ENCODE measurements around the gene MAP4K4.

DNA sequence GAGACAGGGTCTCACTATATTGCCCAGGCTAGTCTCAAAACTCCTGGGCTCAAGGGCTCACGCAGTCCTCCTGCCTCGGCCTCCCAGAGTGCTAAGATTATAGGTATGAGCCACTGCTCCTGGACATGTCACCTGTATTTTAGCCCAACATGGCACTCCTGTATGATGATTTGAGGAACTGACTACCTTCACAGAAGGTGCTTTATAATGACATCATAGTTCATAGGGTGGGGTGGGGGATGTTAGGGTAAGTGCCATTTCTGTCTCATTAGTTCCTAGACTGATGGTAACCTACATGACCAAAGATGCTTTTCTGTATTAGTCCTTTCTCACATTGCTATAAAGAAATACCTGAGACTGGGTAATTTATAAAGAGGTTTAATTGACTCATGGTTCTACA is 109.7 kb downstream of the MAP4K4 start:
- TF ChIP-seq POLR2A (IDR thresholded peaks at IDR 0.05): no peak
- TF ChIP-seq, protein P1, sequence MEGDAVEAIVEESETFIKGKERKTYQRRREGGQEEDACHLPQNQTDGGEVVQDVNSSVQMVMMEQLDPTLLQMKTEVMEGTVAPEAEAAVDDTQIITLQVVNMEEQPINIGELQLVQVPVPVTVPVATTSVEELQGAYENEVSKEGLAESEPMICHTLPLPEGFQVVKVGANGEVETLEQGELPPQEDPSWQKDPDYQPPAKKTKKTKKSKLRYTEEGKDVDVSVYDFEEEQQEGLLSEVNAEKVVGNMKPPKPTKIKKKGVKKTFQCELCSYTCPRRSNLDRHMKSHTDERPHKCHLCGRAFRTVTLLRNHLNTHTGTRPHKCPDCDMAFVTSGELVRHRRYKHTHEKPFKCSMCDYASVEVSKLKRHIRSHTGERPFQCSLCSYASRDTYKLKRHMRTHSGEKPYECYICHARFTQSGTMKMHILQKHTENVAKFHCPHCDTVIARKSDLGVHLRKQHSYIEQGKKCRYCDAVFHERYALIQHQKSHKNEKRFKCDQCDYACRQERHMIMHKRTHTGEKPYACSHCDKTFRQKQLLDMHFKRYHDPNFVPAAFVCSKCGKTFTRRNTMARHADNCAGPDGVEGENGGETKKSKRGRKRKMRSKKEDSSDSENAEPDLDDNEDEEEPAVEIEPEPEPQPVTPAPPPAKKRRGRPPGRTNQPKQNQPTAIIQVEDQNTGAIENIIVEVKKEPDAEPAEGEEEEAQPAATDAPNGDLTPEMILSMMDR (IDR thresholded peaks at IDR 0.05): no peak

Data from stomach (tissue), 4 donors.